Astrocyte of the spinal cord (primary cell): ENCODE results near the gene ESR2.

Experiments used
- DNase-seq: peaks from one replicate; pipeline ENCODE4 v3.0.0; 2011; ENCODE audit warnings: low read depth, low spot score
- H3K4me3 ChIP-seq: 2 replicates; pipeline ENCODE4 v1.5.1; 2011; ENCODE audit warnings: low read depth, mild to moderate bottlenecking, low read length, moderate library complexity
- CTCF ChIP-seq: IDR thresholded peaks from 2 replicates; pipeline ENCODE4 v1.5.1; 2012; ENCODE audit warnings: low read depth, mild to moderate bottlenecking, low read length, inconsistent platforms
- in situ Hi-C: cut with HindIII; loops from 2 replicates; pipeline ENCODE4 v1.10.0; 2017; ENCODE audit warnings: low sequenced_read_pairs

The ESR2 gene

GRCh38 chr14:64272019-64272418, 22.2 kb downstream of the ESR2 start:
- no peak for TF ChIP-seq CTCF
- H3K4me3 ChIP-seq: no peak overlapping the region
- no peak for DNase-seq
- in situ Hi-C loops: no loop called here

- no peak for TF ChIP-seq CTCF
- H3K4me3 ChIP-seq: no peak overlapping the region
- DNase-seq: peak; percentile 17
- in situ Hi-C loops: no loop called here
These were observed 27.9 kb downstream of the ESR2 start for GRCh38 chr14:64266239-64266638.

GRCh38 chr14:64265222-64265621, 28.9 kb downstream of the ESR2 start:
- no peak overlapping the region for H3K4me3 ChIP-seq
- no peak for DNase-seq
- in situ Hi-C loops: no loop called here
- TF ChIP-seq CTCF: no peak

GRCh38 chr14:64260418-64260817, 33.8 kb downstream of the ESR2 start:
- no peak for TF ChIP-seq CTCF
- H3K4me3 ChIP-seq: no peak overlapping the region
- in situ Hi-C loops: no loop called here
- DNase-seq: no peak

- no peak overlapping the region for H3K4me3 ChIP-seq
- no peak for TF ChIP-seq CTCF
- in situ Hi-C loops: no loop called here
- no peak for DNase-seq
These were observed 38.4 kb downstream of the ESR2 start for GRCh38 chr14:64255756-64256155.

GRCh38 chr14:64253672-64254071, 40.5 kb downstream of the ESR2 start:
- DNase-seq: peak; percentile 35
- no peak overlapping the region for H3K4me3 ChIP-seq
- TF ChIP-seq CTCF: no peak
- in situ Hi-C loops: no loop called here

GRCh38 chr14:64249363-64249762, 44.8 kb downstream of the ESR2 start:
- no peak for DNase-seq
- TF ChIP-seq CTCF: no peak
- in situ Hi-C loops: no loop called here
- H3K4me3 ChIP-seq: no peak overlapping the region
